ENCODE measurements around the gene KCTD14.
"Not testable (repeated sequence)": the region's sequence is repeated elsewhere in the genome, so short reads cannot be mapped to it uniquely, and the experiment has no call there.

The KCTD14 gene

GRCh38 chr11:77994434-77995362 is 28.4 kb downstream of the KCTD14 start, which contains the start of gene INTS4:
Gene INTS4 (minus strand): TSS chr11:77994668. CDS start chr11:77994643, 25 bp downstream.
- peak within 1 kb of the TSS; percentile 69 to 74 for H3K4me3 ChIP-seq (replicated peaks in 1 of 2; ENCODE audit: low read depth in 2 of 2, low read length in 2 of 2)
- TF ChIP-seq CTCF (IDR thresholded peaks at IDR 0.05; ENCODE audit: low read depth, low read length), result no peak
- DNase-seq (ENCODE audit: low read depth in 2 of 2), result peak; percentile 100

DNA sequence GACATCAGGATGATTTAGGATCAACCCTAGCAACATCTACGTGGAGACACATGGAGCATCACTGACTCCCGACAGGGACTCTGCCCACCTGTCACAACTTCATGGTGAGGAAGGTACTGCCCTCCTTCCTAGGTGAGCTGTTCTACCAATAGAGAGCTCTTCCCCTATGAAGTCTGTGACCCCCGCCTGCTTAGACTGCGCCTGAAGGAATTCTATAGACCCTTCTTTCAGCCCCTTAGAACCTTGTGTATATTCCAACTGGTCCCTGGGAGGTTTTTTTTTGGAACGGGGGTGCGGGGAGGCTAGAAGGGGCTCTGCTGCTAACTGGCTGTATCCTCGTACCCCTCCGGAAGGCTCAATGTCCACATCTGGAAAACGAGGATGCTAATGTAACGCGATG is 29.2 kb downstream of the KCTD14 start:
- no peak for TF ChIP-seq CTCF (IDR thresholded peaks at IDR 0.05; ENCODE audit: low read depth, low read length)
- peak overlapping the region; percentile 69 to 74 for H3K4me3 ChIP-seq (replicated peaks in 1 of 2; ENCODE audit: low read depth in 2 of 2, low read length in 2 of 2)
- DNase-seq (ENCODE audit: low read depth in 2 of 2), result no peak

DNA sequence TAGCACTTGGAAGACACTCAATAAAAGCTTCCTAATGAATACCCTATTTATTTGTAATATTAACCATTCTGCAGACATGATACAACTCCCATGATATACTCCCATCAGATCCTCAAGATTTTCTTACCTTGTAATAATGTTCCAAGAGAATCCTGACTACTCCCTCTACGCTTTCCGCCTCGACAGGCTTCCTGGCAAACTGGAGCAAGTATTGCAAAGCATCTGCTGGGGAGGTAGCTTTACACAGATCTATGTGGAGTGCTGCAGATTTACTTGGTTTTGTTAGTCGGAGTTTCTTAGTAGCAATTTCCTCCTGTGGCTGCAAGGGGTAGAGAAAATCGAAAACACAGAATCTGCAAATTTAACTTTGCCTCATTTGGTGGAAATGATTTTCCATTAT is 32.1 kb downstream of the KCTD14 start:
- DNase-seq (ENCODE audit: low read depth in 2 of 2), result no peak

GRCh38 chr11:77986456-77986855 is 36.6 kb downstream of the KCTD14 start:
- H3K4me3 ChIP-seq (replicated peaks in 1 of 2; ENCODE audit: low read depth in 2 of 2, low read length in 2 of 2); DNase-seq (ENCODE audit: low read depth in 2 of 2): not testable (repeated sequence)

More for the DNA sequence above, 32.1 kb downstream of the KCTD14 start:
- no peak for TF ChIP-seq CTCF (IDR thresholded peaks at IDR 0.05; ENCODE audit: low read depth, low read length)
- no peak overlapping the region for H3K4me3 ChIP-seq (replicated peaks in 1 of 2; ENCODE audit: low read depth in 2 of 2, low read length in 2 of 2)

GRCh38 chr11:77981346-77981947 is 41.6 kb downstream of the KCTD14 start:
- DNase-seq (ENCODE audit: low read depth in 2 of 2), result no peak
- H3K4me3 ChIP-seq (replicated peaks in 1 of 2; ENCODE audit: low read depth in 2 of 2, low read length in 2 of 2), result no peak overlapping the region
- TF ChIP-seq CTCF (IDR thresholded peaks at IDR 0.05; ENCODE audit: low read depth, low read length), result no peak

DNA sequence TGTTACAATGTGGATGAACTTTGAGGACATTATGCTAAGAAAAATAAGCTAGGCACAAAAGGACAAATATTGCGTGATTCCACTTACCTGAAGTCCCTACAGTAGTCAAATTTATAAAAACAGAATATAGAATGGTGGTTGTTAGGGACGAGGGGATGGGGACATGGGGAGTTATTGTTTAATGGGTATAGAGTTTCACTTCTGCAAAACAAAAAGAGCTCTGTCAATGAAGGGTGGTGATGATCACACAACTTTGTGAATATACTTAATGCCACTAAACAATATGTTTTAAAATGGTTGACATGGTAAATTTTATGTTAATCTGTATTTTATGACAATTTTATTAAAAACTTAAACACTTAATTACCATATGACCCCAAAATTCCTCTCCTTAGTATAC is 54.7 kb downstream of the KCTD14 start:
- H3K4me3 ChIP-seq (replicated peaks in 1 of 2; ENCODE audit: low read depth in 2 of 2, low read length in 2 of 2), result no peak overlapping the region
- DNase-seq (ENCODE audit: low read depth in 2 of 2), result no peak
- TF ChIP-seq CTCF (IDR thresholded peaks at IDR 0.05; ENCODE audit: low read depth, low read length), result no peak

GRCh38 chr11:77967753-77968152 is 55.3 kb downstream of the KCTD14 start:
- no peak for DNase-seq (ENCODE audit: low read depth in 2 of 2)
- H3K4me3 ChIP-seq (replicated peaks in 1 of 2; ENCODE audit: low read depth in 2 of 2, low read length in 2 of 2), result no peak overlapping the region
- TF ChIP-seq CTCF (IDR thresholded peaks at IDR 0.05; ENCODE audit: low read depth, low read length), result no peak
